MCF 10A (cell line): Measurements from ENCODE around the gene SLC2A6. TPM values are rescaled to one million over a fixed set of nuclear protein-coding genes. Genes with fewer than 3 reads are reported as not detected.

Experiments
- BruUV-seq: library from RNA; stranded (reverse); fragments of 400-500 nt; replicated peaks from 2 replicates; lab custom pipeline; 2021; lab: Mats Ljungman, UMichigan
- CTCF ChIA-PET: fragments of 300-600 bp; sonication (Branson Sonifier 250); formaldehyde crosslinking; extraction: SDS; loops from one replicate; lab custom pipeline; 2021; ENCODE audit warnings: antibody characterized with exemption, inconsistent platforms; lab: Yijun Ruan, JAX
- POLR2A ChIA-PET: fragments of 300-600, 350-650 bp; sonication (Branson Sonifier 250); formaldehyde crosslinking; extraction: SDS; loops from one replicate; lab custom pipeline; 2020; ENCODE audit warnings: antibody characterized with exemption, inconsistent platforms; lab: Yijun Ruan, JAX
- DNase-seq: peaks from one replicate; pipeline ENCODE4 v3.0.0-alpha.2; 2018; ENCODE audit not compliant: unreplicated experiment
- H3K27ac Mint-ChIP-seq: one replicate; pipeline ENCODE4 v1.8.0; 2022; ENCODE audit warnings: mild to moderate bottlenecking, low read depth, mixed read lengths; ENCODE audit not compliant: unreplicated experiment
- H3K27me3 Mint-ChIP-seq: one replicate; pipeline ENCODE4 v1.8.0; 2022; ENCODE audit warnings: mixed read lengths; ENCODE audit not compliant: insufficient read depth, unreplicated experiment
- H3K36me3 Mint-ChIP-seq: one replicate; pipeline ENCODE4 v1.8.0; 2022; ENCODE audit warnings: mild to moderate bottlenecking, moderate library complexity, mixed read lengths; ENCODE audit not compliant: insufficient read depth, unreplicated experiment
- H3K4me1 Mint-ChIP-seq: one replicate; pipeline ENCODE4 v1.8.0; 2022; ENCODE audit warnings: mixed read lengths; ENCODE audit not compliant: insufficient read depth, unreplicated experiment
- H3K4me3 Mint-ChIP-seq: one replicate; pipeline ENCODE4 v1.8.0; 2022; ENCODE audit warnings: mild to moderate bottlenecking, moderate library complexity, mixed read lengths; ENCODE audit not compliant: unreplicated experiment
- H3K9me3 Mint-ChIP-seq: one replicate; pipeline ENCODE4 v1.8.0; 2022; ENCODE audit warnings: mixed read lengths; ENCODE audit not compliant: unreplicated experiment
- intact Hi-C: fragments of 100-400 bp; cut with micrococcal nuclease; formaldehyde crosslinking; loops from 2 replicates; pipeline ENCODE4 v1.14.1; 2022
- total RNA-seq: library from RNA; stranded (reverse); gene quantifications from 2 replicates; pipeline ENCODE4 v1.2.3, GENCODE V29; 2022
- TF ChIP-seq, protein P1 (sequence below): fragments of 200-600 bp; IDR thresholded peaks from one replicate; pipeline ENCODE4 v1.8.0; 2022; ENCODE audit warnings: antibody characterized with exemption, mild to moderate bottlenecking; ENCODE audit not compliant: unreplicated experiment

SLC2A6 gene
- total RNA-seq, 1 experiment from 2014 or later, result 0.42 TPM

DNA sequence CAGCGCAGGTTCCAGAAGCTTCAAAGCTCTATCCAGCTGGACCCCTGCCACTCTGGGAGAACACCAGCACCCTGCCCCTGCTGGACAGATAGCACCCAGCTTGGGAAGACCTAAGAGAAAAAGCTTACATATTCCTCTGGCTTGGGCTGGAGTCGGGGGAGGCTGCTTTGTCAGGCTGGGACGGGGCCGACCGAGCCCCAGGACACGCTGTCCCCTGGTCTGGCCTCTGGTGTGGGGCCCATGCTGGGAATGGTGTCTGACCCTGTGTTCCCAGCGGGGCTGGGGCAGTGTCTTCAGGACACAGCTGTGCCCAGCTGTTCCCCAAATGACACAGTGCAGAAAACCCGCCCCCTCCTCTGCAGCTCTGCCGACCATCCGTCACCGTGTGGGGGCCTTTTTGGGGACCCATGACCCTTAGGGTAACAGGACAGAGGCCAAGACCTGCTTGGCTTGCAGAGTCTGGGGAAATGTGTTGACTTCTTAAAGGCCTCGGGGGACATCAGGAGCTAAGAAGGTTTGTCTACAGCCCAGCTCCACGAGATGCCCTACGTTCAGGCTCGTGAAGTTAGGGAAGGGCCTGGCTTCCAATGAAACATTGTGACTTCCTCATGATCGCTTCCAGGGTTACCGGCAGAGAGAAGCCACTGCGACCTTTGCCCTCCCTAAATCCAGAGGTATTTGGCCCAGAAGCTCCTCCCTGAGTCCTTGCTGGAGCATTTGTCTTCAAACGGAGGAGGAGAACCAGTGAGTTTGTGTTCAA, 20.4 kb upstream of the SLC2A6 start:
- Mint-ChIP-seq H3K4me3 (no peak overlapping the region), H3K9me3 (peaks cover 16% of the 10 kb centered on the region), H3K36me3 (no peaks in the 10 kb centered on the region), H3K27ac (no peak overlapping the region), H3K4me1 (no peaks in the 10 kb centered on the region), H3K27me3 (peaks cover 61% of the 10 kb centered on the region)
- ChIA-PET CTCF (interaction anchor here (0.6 to 1.1 kb wide), 3 partner anchors 9 to 1958 kb away, joined by 3 to 5 read pairs (median 3); no protein-coding TSS in a partner anchor), POLR2A (no interaction called here)
- intact Hi-C loops, result no loop called here
- DNase-seq, result no peak
- TF ChIP-seq, protein P1, sequence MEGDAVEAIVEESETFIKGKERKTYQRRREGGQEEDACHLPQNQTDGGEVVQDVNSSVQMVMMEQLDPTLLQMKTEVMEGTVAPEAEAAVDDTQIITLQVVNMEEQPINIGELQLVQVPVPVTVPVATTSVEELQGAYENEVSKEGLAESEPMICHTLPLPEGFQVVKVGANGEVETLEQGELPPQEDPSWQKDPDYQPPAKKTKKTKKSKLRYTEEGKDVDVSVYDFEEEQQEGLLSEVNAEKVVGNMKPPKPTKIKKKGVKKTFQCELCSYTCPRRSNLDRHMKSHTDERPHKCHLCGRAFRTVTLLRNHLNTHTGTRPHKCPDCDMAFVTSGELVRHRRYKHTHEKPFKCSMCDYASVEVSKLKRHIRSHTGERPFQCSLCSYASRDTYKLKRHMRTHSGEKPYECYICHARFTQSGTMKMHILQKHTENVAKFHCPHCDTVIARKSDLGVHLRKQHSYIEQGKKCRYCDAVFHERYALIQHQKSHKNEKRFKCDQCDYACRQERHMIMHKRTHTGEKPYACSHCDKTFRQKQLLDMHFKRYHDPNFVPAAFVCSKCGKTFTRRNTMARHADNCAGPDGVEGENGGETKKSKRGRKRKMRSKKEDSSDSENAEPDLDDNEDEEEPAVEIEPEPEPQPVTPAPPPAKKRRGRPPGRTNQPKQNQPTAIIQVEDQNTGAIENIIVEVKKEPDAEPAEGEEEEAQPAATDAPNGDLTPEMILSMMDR, result no peak
- no TSS peak for BruUV-seq

DNA sequence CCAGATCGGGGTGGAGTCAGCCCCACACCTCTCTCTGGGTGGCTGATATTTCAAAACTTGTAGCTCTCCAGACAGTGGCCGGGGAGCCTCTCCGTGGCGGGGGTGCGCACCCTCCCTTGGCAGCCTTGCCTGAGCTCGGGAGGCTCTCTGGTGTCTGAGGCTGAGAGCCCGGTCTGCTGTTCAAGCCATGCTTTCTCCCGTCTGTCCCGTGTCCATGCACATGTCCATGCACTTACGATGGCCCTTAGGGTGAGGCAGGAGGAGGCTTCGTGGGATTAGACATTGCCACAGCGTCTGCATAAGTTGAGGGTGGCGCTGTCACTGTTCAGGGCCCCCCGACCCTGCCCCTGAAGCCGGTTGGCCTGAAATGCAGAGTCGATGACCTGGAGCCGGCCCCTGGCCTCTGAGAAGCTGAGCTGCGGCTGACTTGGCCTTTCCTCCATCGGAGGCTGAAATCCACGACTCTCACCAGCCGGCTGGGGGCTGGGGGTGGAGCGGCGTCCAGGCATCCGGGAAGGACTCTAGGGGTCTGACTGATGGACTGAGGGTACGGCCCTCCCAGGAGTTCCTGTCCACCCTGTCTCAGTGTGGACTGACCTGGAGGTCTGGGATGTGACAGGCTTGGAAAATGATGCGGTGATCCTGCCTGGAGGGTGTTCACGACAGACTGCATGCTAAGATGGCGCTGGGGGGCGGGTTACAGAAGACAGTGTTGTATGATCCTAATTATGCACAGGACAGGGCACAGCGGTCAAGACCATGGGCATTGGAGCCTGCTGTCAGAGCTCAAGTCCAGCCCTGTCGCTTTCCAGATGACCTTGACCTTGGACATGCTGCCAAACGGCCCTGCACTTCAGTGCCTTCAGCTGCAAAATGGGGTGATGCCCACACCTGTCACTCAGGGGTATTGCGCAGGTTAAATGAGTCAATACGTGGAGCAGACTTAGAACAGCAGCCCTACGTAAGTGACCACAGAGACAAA, 18.3 kb upstream of the SLC2A6 start:
- H3K27ac Mint-ChIP-seq, result no peak overlapping the region
- TF ChIP-seq, protein P1, result no peak
- intact Hi-C loops, result no loop called here
- no peaks in the 10 kb centered on the region for H3K4me1 Mint-ChIP-seq
- no peaks in the 10 kb centered on the region for H3K36me3 Mint-ChIP-seq
- peaks cover 51% of the 10 kb centered on the region for H3K27me3 Mint-ChIP-seq
- ChIA-PET POLR2A (no interaction called here), CTCF (interaction anchor here (0.6 to 1.7 kb wide), 2 partner anchors 11 to 44 kb away, joined by 4 read pairs; no protein-coding TSS in a partner anchor)
- no peak for DNase-seq
- H3K4me3 Mint-ChIP-seq, result no peak overlapping the region
- H3K9me3 Mint-ChIP-seq, result peaks cover 11% of the 10 kb centered on the region
- BruUV-seq, result no TSS peak

DNA sequence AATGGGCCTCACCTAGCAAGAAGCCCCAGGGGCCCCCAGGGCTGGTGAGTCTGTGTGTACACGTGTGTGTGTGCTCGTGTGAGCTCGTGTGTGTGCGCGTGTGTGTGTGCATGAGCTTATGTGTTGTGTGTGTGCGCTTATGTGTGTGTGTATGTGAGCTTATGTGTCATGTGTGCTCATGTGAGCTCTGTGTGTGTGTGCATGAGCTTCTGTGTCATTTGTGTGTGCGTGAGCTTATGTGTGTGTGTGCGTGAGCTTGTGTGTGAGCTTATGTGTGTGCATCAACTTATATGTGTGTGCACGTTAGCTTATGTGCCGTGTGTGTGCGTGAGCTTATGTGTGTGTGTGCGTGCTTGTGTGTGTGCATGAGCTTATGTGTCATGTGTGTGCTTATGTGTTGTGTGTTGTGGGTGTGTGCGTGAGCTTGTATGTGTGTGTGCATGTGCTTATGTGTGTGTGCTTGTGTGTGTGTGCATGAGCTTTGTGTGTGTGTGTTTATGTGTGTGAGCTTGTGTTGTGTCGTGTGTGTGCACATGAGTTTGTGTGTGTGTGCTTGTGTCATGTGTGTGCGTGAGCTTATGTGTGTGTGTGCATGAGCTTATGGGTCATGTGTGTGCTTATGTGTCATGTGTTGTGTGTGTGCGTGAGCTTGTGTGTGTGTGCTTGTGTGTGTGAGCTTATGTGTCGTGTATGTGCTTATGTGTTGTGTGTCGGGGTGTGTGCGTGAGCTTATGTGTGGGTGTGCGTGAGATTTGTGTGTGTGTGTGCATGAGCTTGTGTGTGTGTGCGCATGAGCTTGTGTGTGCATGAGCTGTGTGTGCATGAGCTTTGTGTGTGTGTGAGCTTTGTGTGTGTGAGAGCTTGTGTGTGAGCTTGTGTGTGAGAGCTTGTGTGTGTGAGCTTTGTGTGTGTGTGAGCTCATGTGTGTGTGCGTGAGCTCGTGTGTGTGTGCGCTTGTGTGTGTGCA, 16.7 kb upstream of the SLC2A6 start:
- Mint-ChIP-seq H3K4me1 (no peaks in the 10 kb centered on the region), H3K4me3 (no peak overlapping the region), H3K27me3 (peaks cover 36% of the 10 kb centered on the region), H3K9me3 (no peaks in the 10 kb centered on the region), H3K27ac (no peak overlapping the region), H3K36me3 (no peaks in the 10 kb centered on the region)
- TF ChIP-seq, protein P1, result no peak
- intact Hi-C loops, result no loop called here
- ChIA-PET CTCF (interaction anchor here (0.5 to 1.7 kb wide), 7 partner anchors 9 to 987 kb away, joined by 3 to 8 read pairs (median 3); no protein-coding TSS in a partner anchor), POLR2A (interaction anchor here (0.7 kb wide), 1 partner anchor 79 kb away, joined by 4 read pairs; no protein-coding TSS in a partner anchor)
- no peak for DNase-seq
- BruUV-seq, result no TSS peak
